ENCODE results near the gene FOSL2. TPM values are rescaled to one million over a fixed set of nuclear protein-coding genes. Genes with fewer than 3 reads are reported as not detected.

Gene FOSL2
- total RNA-seq, 1 donor from 2014 or later, result 213 TPM

DNA sequence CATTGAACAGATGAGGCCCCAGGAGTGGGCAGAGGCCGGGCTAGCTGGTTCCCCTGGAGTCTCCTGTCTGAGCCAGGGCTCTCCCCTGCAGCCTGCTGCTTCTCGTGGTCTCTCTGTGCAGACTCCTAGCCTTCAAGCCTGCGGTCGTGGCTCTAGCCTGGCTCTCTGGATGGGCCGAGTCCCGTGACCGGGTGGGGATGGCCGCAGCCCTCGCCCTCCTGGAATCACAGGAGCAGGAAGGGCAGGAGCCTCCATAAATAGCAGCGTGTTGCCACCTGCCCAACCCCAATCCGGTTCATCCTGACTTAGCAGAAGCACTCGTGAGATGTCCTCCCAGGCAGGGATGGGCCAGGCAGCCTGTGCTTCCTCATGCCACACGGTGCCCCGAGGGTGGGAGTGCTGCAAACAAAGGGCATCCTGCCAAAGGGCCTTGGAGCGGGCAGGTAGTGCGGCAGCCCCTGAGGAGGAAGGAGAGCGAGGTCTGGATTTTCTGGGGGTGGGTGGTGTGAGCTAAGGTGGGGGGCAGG is 43.9 kb downstream of the FOSL2 start:
- H3K4me1 ChIP-seq, result peaks cover 32% of the 10 kb centered on the region
- no peaks in the 10 kb centered on the region for H3K27me3 ChIP-seq
- DNase-seq (ENCODE audit: extremely low spot score in 2 of 2), result no peak
- no peaks in the 10 kb centered on the region for H3K9me3 ChIP-seq
- H3K27ac ChIP-seq, result peak overlapping the region; percentile 54
- no peak overlapping the region for H3K4me3 ChIP-seq
- TF ChIP-seq, protein P1, sequence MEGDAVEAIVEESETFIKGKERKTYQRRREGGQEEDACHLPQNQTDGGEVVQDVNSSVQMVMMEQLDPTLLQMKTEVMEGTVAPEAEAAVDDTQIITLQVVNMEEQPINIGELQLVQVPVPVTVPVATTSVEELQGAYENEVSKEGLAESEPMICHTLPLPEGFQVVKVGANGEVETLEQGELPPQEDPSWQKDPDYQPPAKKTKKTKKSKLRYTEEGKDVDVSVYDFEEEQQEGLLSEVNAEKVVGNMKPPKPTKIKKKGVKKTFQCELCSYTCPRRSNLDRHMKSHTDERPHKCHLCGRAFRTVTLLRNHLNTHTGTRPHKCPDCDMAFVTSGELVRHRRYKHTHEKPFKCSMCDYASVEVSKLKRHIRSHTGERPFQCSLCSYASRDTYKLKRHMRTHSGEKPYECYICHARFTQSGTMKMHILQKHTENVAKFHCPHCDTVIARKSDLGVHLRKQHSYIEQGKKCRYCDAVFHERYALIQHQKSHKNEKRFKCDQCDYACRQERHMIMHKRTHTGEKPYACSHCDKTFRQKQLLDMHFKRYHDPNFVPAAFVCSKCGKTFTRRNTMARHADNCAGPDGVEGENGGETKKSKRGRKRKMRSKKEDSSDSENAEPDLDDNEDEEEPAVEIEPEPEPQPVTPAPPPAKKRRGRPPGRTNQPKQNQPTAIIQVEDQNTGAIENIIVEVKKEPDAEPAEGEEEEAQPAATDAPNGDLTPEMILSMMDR (IDR thresholded peaks at IDR 0.05), result no peak
- TF ChIP-seq POLR2A (IDR thresholded peaks at IDR 0.05) (no peak), POLR2AphosphoS5 (IDR thresholded peaks at IDR 0.05; ENCODE audit: insufficient read depth in 1 of 2, low read depth in 1 of 2) (peak; percentile 53 to 54)
- no peaks in the 10 kb centered on the region for H3K36me3 ChIP-seq
- intact Hi-C loops (cut with DNase I), result no loop called here

DNA sequence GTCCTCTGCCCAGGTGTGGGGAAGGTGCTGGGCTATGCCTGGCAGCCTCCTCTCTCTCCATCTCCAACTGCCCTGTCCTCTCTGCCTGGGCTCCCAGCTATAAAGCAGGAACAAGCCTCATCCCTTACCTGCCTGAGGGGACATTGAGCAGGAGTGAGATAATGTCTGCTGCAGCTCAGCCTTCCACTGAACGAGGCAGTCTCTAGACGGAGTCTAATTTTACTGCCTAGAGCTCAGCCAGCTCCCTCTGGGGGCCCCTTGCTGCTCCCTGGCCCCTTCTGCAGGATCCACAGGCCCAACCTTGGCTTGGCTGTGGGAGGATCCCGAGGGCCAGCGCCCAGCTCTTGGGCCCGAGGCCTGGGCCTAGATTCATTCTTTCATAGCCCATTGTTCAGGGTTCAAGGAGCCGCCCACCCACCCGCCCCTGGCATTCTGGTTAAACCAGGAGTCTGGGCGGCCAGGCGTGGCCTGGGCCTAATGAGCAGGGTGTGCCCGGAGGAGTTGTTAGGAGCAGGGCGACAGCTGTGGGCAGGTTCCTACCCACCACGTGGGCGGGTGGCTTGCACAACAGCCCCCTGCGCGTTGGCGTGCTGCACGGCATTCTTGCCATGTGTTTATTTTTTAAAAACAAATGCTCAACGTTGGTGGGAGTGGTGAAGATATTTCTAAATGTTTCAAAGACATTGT is 44.6 kb downstream of the FOSL2 start:
- no peaks in the 10 kb centered on the region for H3K36me3 ChIP-seq
- no peaks in the 10 kb centered on the region for H3K27me3 ChIP-seq
- H3K4me3 ChIP-seq, result no peak overlapping the region
- intact Hi-C loops (cut with DNase I), result no loop called here
- no peak for TF ChIP-seq POLR2A (IDR thresholded peaks at IDR 0.05)
- no peak for TF ChIP-seq POLR2AphosphoS5 (IDR thresholded peaks at IDR 0.05; ENCODE audit: insufficient read depth in 1 of 2, low read depth in 1 of 2)
- TF ChIP-seq, protein P1 (IDR thresholded peaks at IDR 0.05), result no peak
- peak overlapping the region; percentile 54 for H3K27ac ChIP-seq
- no peaks in the 10 kb centered on the region for H3K9me3 ChIP-seq
- peaks cover 32% of the 10 kb centered on the region for H3K4me1 ChIP-seq
- DNase-seq (ENCODE audit: extremely low spot score in 2 of 2), result no peak

DNA sequence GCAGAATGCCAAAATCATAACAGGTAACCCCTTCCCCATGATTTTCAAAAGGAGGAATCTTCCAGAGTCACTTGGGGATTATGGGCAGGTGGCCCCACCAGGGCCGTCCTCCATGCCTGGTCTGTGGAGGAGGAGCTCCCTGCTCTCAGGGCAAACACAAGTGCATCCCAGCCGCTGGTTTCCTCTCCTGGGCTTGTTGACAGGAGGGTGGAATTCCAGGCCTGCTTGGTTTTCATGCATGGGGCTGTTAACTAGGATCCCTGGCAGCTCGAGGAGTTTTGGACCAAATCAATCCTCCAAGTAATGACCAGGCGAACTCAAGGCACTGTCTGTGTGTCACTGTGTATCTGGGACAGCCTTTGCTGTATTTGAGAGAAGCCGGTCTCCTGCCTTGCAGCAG is 45.3 kb downstream of the FOSL2 start:
- intact Hi-C loops (cut with DNase I), result no loop called here
- Histone ChIP-seq H3K36me3 (no peaks in the 10 kb centered on the region), H3K9me3 (no peaks in the 10 kb centered on the region), H3K27ac (no peak overlapping the region), H3K4me1 (peaks cover 32% of the 10 kb centered on the region), H3K4me3 (no peak overlapping the region), H3K27me3 (no peaks in the 10 kb centered on the region)
- DNase-seq (ENCODE audit: extremely low spot score in 2 of 2), result no peak
- no peak for TF ChIP-seq POLR2AphosphoS5 (IDR thresholded peaks at IDR 0.05; ENCODE audit: insufficient read depth in 1 of 2, low read depth in 1 of 2)
- TF ChIP-seq POLR2A (IDR thresholded peaks at IDR 0.05), result no peak
- TF ChIP-seq, protein P1 (IDR thresholded peaks at IDR 0.05), result no peak

DNA sequence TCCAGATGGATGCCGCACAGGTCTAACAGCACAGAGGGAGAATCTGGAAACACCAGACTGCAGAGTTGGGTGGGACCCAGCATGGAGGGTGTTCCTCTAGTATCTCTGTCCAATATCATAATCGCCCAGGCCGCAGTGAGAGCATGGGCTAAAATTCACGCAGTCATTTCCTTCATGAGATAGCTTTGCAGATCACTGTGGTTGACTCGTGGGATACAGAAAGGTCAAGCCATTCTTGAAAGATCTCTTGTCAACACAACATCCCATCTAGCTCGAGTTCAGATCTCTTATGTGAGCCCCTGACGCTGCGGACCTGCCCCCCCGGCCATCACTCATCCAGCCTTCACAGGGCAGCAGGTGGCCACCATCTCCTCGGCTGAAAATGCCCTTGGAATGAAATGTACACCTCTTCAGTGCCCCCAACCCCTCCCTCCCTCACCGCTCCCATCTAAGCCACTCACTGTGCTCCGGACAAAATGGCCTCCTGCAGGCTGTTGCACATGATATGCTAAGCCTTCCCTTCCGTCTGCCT is 45.9 kb downstream of the FOSL2 start:
- Histone ChIP-seq H3K27ac (no peak overlapping the region), H3K4me1 (peaks cover 32% of the 10 kb centered on the region), H3K4me3 (no peak overlapping the region), H3K27me3 (no peaks in the 10 kb centered on the region), H3K36me3 (no peaks in the 10 kb centered on the region), H3K9me3 (no peaks in the 10 kb centered on the region)
- DNase-seq (ENCODE audit: extremely low spot score in 2 of 2), result no peak
- TF ChIP-seq POLR2AphosphoS5 (IDR thresholded peaks at IDR 0.05; ENCODE audit: insufficient read depth in 1 of 2, low read depth in 1 of 2) (no peak), POLR2A (IDR thresholded peaks at IDR 0.05) (no peak)
- TF ChIP-seq, protein P1 (IDR thresholded peaks at IDR 0.05), result no peak
- intact Hi-C loops (cut with DNase I), result no loop called here

DNA sequence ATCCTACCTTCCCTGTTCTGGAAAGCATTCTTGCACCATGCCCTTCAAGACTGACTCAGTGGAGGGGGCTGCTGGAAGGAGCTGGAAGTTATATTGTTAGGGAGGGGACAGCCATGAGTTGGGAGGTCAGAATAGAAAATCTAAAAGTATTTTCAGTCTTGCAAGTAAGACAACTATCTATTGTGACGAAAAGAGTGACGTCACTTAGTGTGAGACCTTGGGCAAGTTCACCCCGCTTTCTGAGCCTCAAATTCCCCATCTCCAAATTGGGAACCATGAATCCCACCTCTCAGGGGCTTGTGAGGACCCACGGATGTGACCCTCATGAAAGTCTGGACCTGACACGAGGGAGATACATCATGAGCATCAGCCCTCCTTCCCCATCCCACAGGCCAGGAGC is 46.5 kb downstream of the FOSL2 start:
- Histone ChIP-seq H3K27me3 (no peaks in the 10 kb centered on the region), H3K4me1 (peaks cover 31% of the 10 kb centered on the region), H3K36me3 (no peaks in the 10 kb centered on the region), H3K27ac (no peak overlapping the region), H3K9me3 (no peaks in the 10 kb centered on the region), H3K4me3 (no peak overlapping the region)
- intact Hi-C loops (cut with DNase I), result no loop called here
- TF ChIP-seq POLR2A (IDR thresholded peaks at IDR 0.05) (no peak), POLR2AphosphoS5 (IDR thresholded peaks at IDR 0.05; ENCODE audit: insufficient read depth in 1 of 2, low read depth in 1 of 2) (no peak)
- TF ChIP-seq, protein P1 (IDR thresholded peaks at IDR 0.05), result no peak
- DNase-seq (ENCODE audit: extremely low spot score in 2 of 2), result no peak

All from vagina (tissue), 2 donors.